Measurements from ENCODE around the gene RNASEH2A.
A peak's percentile ranks its signal among the peaks of the same experiment; 100 is the strongest.
"Not testable (repeated sequence)": the region's sequence is repeated elsewhere in the genome, so short reads cannot be mapped to it uniquely, and the experiment has no call there.

Gene RNASEH2A

GRCh38 chr19:12794196-12794941, 12.0 kb upstream of the RNASEH2A start:
- DNase-seq: no peak

GRCh38 chr19:12794971-12795381, 11.4 kb upstream of the RNASEH2A start:
- no peak for DNase-seq

GRCh38 chr19:12796146-12797071, 10.0 kb upstream of the RNASEH2A start:
- DNase-seq: peak; percentile 79

- no peak for DNase-seq
These were observed 9.2 kb upstream of the RNASEH2A start for GRCh38 chr19:12797141-12797587.

GRCh38 chr19:12797607-12798006, 8.8 kb upstream of the RNASEH2A start:
- DNase-seq: not testable (repeated sequence)

GRCh38 chr19:12799742-12800465, 6.5 kb upstream of the RNASEH2A start:
- DNase-seq: no peak

GRCh38 chr19:12800466-12800770, 6.0 kb upstream of the RNASEH2A start:
- DNase-seq: no peak

GRCh38 chr19:12800923-12801465, 5.4 kb upstream of the RNASEH2A start:
- DNase-seq: no peak

GRCh38 chr19:12801466-12802266, 4.7 kb upstream of the RNASEH2A start, which contains the start of the genes PRDX2 and THSD8:
TSS of gene PRDX2 (minus strand) at chr19:12801800. CDS start at chr19:12801261, 539 bp downstream.
TSS of gene THSD8 (plus strand) at chr19:12802069. CDS start at chr19:12802072, 3 bp downstream.
- DNase-seq: peak; percentile 64

GRCh38 chr19:12802267-12803106, 3.9 kb upstream of the RNASEH2A start:
- DNase-seq: no peak

- no peak for DNase-seq
These were observed 2.3 kb upstream of the RNASEH2A start for GRCh38 chr19:12804051-12804450.

- DNase-seq: no peak
These were observed 8.7 kb downstream of the RNASEH2A start for GRCh38 chr19:12815088-12815487.

GRCh38 chr19:12817188-12817587, 10.8 kb downstream of the RNASEH2A start:
- DNase-seq: not testable (repeated sequence)

- not testable (repeated sequence) for DNase-seq
These were observed 11.4 kb downstream of the RNASEH2A start for GRCh38 chr19:12817810-12818209.

- no peak for DNase-seq
These were observed 15.4 kb downstream of the RNASEH2A start for GRCh38 chr19:12821761-12822160.

- peak; percentile 73 for DNase-seq
These were observed 19.1 kb downstream of the RNASEH2A start for GRCh38 chr19:12825254-12826131.

GRCh38 chr19:12828494-12828893, 22.1 kb downstream of the RNASEH2A start:
- DNase-seq: no peak

GRCh38 chr19:12833418-12833737, 27.0 kb downstream of the RNASEH2A start:
- DNase-seq: no peak

GRCh38 chr19:12833738-12834565, 27.6 kb downstream of the RNASEH2A start:
- DNase-seq: no peak
